Kidney epithelial cell (primary cell): ENCODE data around the gene ZNF778. TPM values are rescaled to one million over a fixed set of nuclear protein-coding genes. Genes with fewer than 3 reads are reported as not detected.
"Not testable (repeated sequence)": the region's sequence is repeated elsewhere in the genome, so short reads cannot be mapped to it uniquely, and the experiment has no call there.

Experiments used
- DNase-seq: peaks from one replicate; pipeline ENCODE4 v3.0.0-alpha.2; 2010; ENCODE audit warnings: low read depth
- H3K27me3 ChIP-seq: 2 replicates; pipeline ENCODE4 v1.6.0; 2011; ENCODE audit warnings: low read length; ENCODE audit not compliant: control insufficient read depth, insufficient read depth
- H3K36me3 ChIP-seq: 2 replicates; pipeline ENCODE4 v1.5.1; 2011; ENCODE audit warnings: low read length; ENCODE audit not compliant: control insufficient read depth, insufficient read depth
- H3K4me3 ChIP-seq: 2 replicates; pipeline ENCODE4 v1.5.1; 2011; ENCODE audit warnings: low read depth, mild to moderate bottlenecking, control low read depth, low read length
- total RNA-seq: library from RNA; depleted of rRNA; stranded (reverse); fragments of >200 nt; gene quantifications from 2 replicates; pipeline ENCODE4 v1.2.3, GENCODE V29; 2015
- TF ChIP-seq, protein P1 (sequence below): IDR thresholded peaks from 2 replicates; pipeline ENCODE4 v1.5.1; 2011; ENCODE audit warnings: mild to moderate bottlenecking, moderate library complexity, low read length, control low read depth, inconsistent platforms; ENCODE audit not compliant: insufficient read depth, poor library complexity, severe bottlenecking

The ZNF778 gene
- total RNA-seq, 1 donor from 2014 or later: 17.7 TPM

DNA sequence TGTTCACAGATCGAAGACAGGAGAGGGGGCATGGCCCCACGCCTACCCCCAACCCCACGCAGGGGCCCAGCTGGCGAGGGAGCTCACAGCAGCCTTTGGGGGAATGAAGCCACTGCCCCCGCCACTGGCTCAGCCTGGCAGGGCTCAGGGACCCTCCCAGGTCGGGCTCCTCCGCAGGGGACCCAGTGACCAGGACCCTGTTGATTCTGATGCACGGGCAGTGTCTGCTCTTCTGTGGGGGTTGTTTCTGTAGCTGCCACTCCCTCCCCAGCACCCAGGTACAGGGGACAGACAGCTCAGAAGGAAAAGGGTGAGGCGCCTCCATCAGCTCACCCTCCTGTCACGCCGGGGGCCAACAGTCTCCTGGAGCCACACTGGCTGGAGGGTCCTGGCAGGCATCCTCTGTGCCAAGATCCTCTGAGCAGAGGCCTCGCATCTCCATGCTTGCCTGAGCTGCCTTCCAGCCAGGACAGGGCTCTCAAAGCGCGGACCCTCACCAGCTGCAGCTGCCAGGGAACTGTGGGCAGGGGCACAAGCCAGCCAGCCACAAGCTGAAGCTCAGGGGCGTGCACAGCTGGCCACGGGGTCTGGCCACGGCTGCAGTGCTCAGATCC is 49.1 kb downstream of the ZNF778 start:
- no peak for DNase-seq
- H3K36me3 ChIP-seq: peaks cover 2% of the 10 kb centered on the region
- TF ChIP-seq, protein P1, sequence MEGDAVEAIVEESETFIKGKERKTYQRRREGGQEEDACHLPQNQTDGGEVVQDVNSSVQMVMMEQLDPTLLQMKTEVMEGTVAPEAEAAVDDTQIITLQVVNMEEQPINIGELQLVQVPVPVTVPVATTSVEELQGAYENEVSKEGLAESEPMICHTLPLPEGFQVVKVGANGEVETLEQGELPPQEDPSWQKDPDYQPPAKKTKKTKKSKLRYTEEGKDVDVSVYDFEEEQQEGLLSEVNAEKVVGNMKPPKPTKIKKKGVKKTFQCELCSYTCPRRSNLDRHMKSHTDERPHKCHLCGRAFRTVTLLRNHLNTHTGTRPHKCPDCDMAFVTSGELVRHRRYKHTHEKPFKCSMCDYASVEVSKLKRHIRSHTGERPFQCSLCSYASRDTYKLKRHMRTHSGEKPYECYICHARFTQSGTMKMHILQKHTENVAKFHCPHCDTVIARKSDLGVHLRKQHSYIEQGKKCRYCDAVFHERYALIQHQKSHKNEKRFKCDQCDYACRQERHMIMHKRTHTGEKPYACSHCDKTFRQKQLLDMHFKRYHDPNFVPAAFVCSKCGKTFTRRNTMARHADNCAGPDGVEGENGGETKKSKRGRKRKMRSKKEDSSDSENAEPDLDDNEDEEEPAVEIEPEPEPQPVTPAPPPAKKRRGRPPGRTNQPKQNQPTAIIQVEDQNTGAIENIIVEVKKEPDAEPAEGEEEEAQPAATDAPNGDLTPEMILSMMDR: no peak
- H3K4me3 ChIP-seq: no peak overlapping the region
- H3K27me3 ChIP-seq: no peaks in the 10 kb centered on the region

DNA sequence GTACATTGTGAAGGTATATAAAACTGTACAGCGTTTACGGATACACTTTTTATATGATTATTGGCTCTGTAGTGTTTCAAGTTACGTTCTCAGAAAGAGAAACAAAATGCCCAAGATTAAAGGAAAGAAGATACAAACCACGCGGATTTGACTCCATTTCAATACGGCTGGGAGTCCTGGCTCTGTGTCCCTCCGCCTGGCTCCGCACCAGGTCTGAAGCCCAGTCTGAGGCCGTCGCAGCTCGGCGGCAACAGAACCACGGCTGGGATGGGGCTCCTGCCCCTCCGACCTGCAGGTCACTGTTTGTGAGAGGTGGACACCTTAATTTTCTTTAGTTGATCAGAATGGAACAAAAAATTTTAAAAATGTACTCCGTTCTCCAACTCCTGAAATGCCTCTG is 50.2 kb downstream of the ZNF778 start:
- not testable (repeated sequence) for DNase-seq, H3K27me3 ChIP-seq, H3K4me3 ChIP-seq, H3K36me3 ChIP-seq

DNA sequence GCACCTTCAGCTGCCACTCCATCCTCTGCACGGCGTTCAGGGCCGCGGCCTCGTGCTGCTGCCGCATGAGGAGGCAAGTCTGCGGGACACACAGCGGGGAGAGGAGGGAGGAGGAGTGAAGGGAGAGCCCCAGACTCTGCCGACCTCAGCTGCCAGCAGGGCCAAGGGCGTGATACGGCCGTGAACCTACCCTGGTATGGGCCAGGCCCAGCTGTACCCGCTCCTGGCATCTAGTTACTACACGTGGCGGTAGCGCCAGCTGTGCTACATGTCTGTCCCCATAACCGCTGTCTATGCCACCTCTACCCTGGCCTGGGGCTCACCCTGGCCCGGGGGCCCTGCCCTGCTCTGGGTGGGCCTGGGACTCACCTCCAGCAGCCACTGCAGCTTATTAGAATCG is 51.1 kb downstream of the ZNF778 start:
- TF ChIP-seq, protein P1: no peak
- no peaks in the 10 kb centered on the region for H3K27me3 ChIP-seq
- H3K36me3 ChIP-seq: peaks cover 2% of the 10 kb centered on the region
- DNase-seq: no peak
- no peak overlapping the region for H3K4me3 ChIP-seq

DNA sequence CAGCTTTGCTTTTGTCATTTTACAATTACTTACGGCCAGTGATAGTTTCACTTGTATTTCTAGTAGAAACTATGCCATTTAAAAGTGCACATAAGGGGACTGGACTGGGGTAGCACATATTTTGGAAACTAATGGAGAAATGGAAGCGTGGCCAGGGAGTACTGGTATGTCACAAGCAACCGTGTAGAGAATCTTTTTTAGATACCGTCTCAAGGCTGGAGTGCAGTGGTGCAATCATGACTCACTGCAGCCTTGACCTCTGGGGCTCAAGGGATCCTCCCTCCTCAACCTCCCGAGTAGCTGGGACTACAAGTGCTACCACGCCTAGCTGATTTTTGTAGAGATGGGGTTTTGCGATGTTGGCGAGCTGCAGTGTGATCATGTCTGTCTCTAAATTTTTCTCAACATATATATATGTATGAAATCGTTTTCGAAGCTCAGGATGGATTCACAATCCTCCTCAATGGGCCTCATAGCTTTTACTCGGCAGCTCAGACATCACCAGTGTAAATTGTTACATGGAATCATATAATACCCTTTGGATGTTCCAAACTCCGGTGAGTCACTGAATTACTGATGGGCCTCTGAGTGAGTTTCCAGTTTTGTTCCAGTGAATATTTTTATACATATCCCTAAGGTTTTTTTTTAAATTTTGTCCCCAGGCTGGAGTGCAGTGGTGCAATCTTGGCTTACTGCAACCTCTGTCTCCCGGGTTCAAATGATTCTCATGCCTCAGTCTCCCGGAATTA is 51.7 kb downstream of the ZNF778 start:
- TF ChIP-seq, protein P1: no peak
- no peak overlapping the region for H3K4me3 ChIP-seq
- no peak for DNase-seq
- peaks cover 2% of the 10 kb centered on the region for H3K36me3 ChIP-seq
- H3K27me3 ChIP-seq: no peaks in the 10 kb centered on the region

DNA sequence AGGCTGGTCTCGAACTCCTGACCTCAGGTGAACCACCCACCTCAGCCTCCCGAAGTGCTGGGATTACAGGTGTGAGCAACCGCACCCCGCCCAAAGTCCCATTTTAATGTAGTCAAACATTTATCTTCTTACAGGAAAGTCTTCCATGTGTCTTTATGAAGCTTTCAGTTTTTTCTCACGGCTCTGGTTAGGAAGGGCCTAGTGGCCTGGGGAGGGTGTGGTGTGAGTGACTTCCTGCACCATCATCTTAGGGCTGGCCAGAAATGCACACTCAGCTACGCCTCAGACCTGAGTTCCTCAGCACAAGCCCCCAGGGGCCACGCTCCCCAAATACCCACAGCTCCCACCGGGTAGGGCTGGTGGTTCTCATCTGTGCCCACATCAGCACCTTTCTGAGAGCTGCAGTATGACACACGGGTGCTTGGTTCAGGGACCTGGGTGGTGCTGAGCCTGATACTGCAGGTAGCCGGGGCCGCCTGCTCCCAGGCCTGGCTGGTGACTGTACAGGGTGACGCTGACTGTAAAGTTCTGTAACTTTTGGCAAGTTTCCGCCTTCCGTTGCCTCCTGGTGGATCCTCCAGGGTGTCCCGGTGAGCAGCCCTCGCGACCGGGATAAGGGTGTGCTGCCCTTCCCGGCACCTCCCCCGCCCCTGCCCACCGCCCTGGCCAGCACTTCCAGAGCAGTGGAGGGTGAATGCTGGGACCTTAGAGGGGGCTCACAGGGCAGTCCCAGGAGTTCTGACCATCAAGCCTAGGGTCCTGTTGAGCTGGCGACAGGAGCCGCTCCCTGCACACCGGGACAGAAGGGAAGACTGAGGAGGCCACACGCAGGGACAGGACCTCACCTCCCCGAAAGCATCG is 52.5 kb downstream of the ZNF778 start:
- Histone ChIP-seq H3K36me3 (peaks cover 2% of the 10 kb centered on the region), H3K27me3 (no peaks in the 10 kb centered on the region), H3K4me3 (no peak overlapping the region)
- TF ChIP-seq, protein P1: no peak
- DNase-seq: no peak
